Measurements from ENCODE around the gene ASB9.

ASB9 gene

GRCh38 chrX:15292861-15293260 lies 23.0 kb upstream of the ASB9 start:
- Histone ChIP-seq H3K27ac (ENCODE audit: extremely low read depth, low read depth, low read length) (no peak overlapping the region), H3K4me3 (ENCODE audit: low read depth, low read length) (no peak overlapping the region), H3K36me3 (ENCODE audit: control insufficient read depth in 2 of 2, insufficient read depth in 1 of 2, low read length in 2 of 2) (no peaks in the 10 kb centered on the region), H3K9me3 (ENCODE audit: control insufficient read depth, insufficient read depth, low read depth, low read length) (no peaks in the 10 kb centered on the region), H3K4me1 (ENCODE audit: control insufficient read depth, insufficient read depth, low read length) (no peaks in the 10 kb centered on the region)
- ChIA-PET CTCF (interaction anchor here (3.7 kb wide), 1 partner anchor 7 kb away, joined by 16 read pairs; no protein-coding TSS in a partner anchor), POLR2A (no interaction called here)
- TF ChIP-seq SALL2 (tag by site-specific recombination; IDR thresholded peaks at IDR 0.05; ENCODE audit: borderline replicate concordance) (no peak), MEIS1 (CRISPR knock-in tag; IDR thresholded peaks at IDR 0.05; ENCODE audit: borderline replicate concordance) (no peak), ZBTB11 (tag by site-specific recombination; conservative IDR thresholded peaks at IDR 0.05; ENCODE audit: low read depth) (no peak), ZNF311 (tag by site-specific recombination; IDR thresholded peaks at IDR 0.05; ENCODE audit: borderline replicate concordance) (no peak), ZSCAN4 (tag by site-specific recombination; IDR thresholded peaks at IDR 0.05) (no peak), ZSCAN18 (tag by site-specific recombination; IDR thresholded peaks at IDR 0.05) (no peak), ZNF426 (tag by site-specific recombination; IDR thresholded peaks at IDR 0.05) (no peak), KLF16 (tag by site-specific recombination; IDR thresholded peaks at IDR 0.05) (no peak)

- H3K4me3 ChIP-seq (ENCODE audit: low read depth, low read length) = no peak overlapping the region
- H3K4me1 ChIP-seq (ENCODE audit: control insufficient read depth, insufficient read depth, low read length) = no peaks in the 10 kb centered on the region
- no peak for TF ChIP-seq ZBTB6 (tag by site-specific recombination; IDR thresholded peaks at IDR 0.05)
- no peak for TF ChIP-seq WT1 (tag by site-specific recombination; IDR thresholded peaks at IDR 0.05)
- no peak for TF ChIP-seq ZBTB8A (tag by site-specific recombination; IDR thresholded peaks at IDR 0.05)
- no peak for TF ChIP-seq ZNF133 (tag by site-specific recombination; IDR thresholded peaks at IDR 0.05)
- TF ChIP-seq HIC1 (tag by site-specific recombination; IDR thresholded peaks at IDR 0.05) = no peak
- TF ChIP-seq ZNF837 (tag by site-specific recombination; IDR thresholded peaks at IDR 0.05) = no peak
- no peak for TF ChIP-seq ZFP69B (tag by site-specific recombination; IDR thresholded peaks at IDR 0.05)
- no peak for TF ChIP-seq ATF2 (tag by site-specific recombination; IDR thresholded peaks at IDR 0.05; ENCODE audit: low read depth)
- no peak for TF ChIP-seq ZNF571 (tag by site-specific recombination; IDR thresholded peaks at IDR 0.05)
- TF ChIP-seq ZNF138 (tag by site-specific recombination; IDR thresholded peaks at IDR 0.05; ENCODE audit: borderline replicate concordance) = no peak
- no peak for TF ChIP-seq ZNF24 (tag by site-specific recombination; IDR thresholded peaks at IDR 0.05)
- no peak for TF ChIP-seq ZNF596 (tag by site-specific recombination; IDR thresholded peaks at IDR 0.05)
- no peak overlapping the region for H3K27ac ChIP-seq (ENCODE audit: extremely low read depth, low read depth, low read length)
- H3K36me3 ChIP-seq (ENCODE audit: control insufficient read depth in 2 of 2, insufficient read depth in 1 of 2, low read length in 2 of 2) = no peaks in the 10 kb centered on the region
- ChIA-PET POLR2A (no interaction called here), CTCF (no interaction called here)
- H3K9me3 ChIP-seq (ENCODE audit: control insufficient read depth, insufficient read depth, low read depth, low read length) = no peaks in the 10 kb centered on the region; the same call in 1 of the 2 replicates
These were observed 7.7 kb upstream of the ASB9 start for GRCh38 chrX:15277604-15278003.
